GM19328 (cell line): ENCODE measurements around the gene CRISP3.
"Not testable (repeated sequence)": the region's sequence is repeated elsewhere in the genome, so short reads cannot be mapped to it uniquely, and the experiment has no call there.

Experiments used
- ATAC-seq: cut with Tn5 transposase; IDR thresholded peaks from one replicate; pipeline ENCODE4 v1.9.1; 2021; ENCODE audit warnings: mild to moderate bottlenecking, moderate library complexity; ENCODE audit not compliant: unreplicated experiment

CRISP3 gene, protein sequence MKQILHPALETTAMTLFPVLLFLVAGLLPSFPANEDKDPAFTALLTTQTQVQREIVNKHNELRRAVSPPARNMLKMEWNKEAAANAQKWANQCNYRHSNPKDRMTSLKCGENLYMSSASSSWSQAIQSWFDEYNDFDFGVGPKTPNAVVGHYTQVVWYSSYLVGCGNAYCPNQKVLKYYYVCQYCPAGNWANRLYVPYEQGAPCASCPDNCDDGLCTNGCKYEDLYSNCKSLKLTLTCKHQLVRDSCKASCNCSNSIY

GRCh38 chr6:49744259-49744658 is at the start of gene CRISP3:
CRISP3 (minus strand) TSS chr6:49744388; CDS start chr6:49744367, 21 bp downstream.
- no peak for ATAC-seq

DNA sequence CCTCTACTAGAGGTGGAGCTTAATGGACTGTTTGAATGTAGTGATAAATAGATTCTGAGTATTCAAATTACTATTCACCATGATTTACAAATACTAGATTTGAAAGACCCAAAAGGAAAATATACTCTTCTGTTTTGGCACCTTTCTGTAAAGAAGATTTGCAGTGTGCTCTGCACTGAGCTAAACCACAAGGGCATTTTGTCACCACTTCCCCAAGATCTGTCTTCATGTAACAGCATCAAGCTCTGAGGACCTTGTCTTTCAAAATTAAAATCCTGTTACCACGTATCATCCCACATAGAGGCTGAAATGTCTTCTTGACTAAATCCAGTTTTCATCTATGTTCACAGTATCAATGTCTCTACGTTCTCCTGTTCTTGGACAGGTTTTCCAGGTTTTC is 46.2 kb upstream of the CRISP3 start:
- no peak for ATAC-seq

DNA sequence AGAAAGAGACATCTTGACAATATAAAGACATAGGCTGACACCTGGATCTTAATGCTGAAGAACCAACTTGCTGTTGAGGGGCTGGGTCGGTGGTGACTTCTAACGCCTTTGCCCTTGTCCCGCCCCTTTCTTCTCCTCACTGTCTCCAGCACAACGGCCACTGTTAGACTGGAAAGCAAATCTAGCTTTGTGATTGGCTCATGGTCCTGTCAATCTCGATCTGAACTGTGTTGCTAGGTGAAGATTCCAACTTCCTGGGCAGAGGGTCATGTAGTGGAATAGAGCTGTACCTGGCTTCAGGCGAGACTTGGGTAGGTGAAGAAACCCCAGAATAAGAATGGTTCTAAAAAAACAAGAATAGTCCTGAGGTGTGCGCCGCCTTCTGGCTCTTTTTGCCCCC is 43.0 kb upstream of the CRISP3 start, which contains the start of gene PGK2:
TSS of gene PGK2 (minus strand) at position 110 of the 400 bp plus-strand sequence. CDS start at position 12, 98 bp downstream.
- ATAC-seq, result no peak

GRCh38 chr6:49784272-49784671 is 40.1 kb upstream of the CRISP3 start:
- no peak for ATAC-seq

- ATAC-seq, result no peak
These were observed 38.5 kb upstream of the CRISP3 start for GRCh38 chr6:49782725-49783124.

- no peak for ATAC-seq
These were observed 38.1 kb upstream of the CRISP3 start for GRCh38 chr6:49782293-49782692.

- no peak for ATAC-seq
These were observed 32.3 kb upstream of the CRISP3 start for GRCh38 chr6:49776444-49776843.

GRCh38 chr6:49775043-49775442 is 30.9 kb upstream of the CRISP3 start:
- no peak for ATAC-seq

- no peak for ATAC-seq
These were observed 28.1 kb upstream of the CRISP3 start for GRCh38 chr6:49772285-49772684.

- no peak for ATAC-seq
These were observed 22.6 kb upstream of the CRISP3 start for GRCh38 chr6:49766762-49767161.

DNA sequence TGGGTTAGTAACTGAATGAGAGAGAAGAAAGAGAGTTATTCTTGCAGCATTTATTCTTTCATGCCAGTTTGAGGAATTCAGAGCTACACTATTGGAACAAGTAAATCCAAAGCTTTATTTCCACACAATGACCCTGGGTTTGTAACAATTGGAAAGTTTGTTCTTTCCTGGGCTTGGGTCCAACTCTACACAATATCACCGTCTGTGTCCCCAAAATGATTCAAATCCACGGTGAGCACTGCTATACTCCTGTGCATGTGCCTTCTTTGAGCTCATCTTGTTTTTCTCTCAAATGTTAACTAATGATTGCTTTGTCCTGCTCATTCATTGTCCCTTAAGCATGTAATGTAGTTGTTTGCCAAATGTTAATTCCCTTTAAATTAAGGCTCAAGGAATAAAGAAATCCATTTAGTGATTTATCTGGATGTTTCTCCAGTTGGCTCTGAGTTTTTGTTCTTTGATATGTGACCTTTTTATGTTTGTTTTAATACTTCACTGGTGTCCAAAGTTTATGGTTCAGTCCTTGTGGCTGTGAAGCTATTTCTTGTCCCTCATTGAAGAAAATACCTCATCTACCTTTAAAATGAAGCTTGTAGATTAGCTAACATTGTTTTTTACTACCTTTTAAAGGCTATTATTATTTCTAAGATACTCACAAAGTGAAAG is 20.5 kb upstream of the CRISP3 start:
- no peak for ATAC-seq

DNA sequence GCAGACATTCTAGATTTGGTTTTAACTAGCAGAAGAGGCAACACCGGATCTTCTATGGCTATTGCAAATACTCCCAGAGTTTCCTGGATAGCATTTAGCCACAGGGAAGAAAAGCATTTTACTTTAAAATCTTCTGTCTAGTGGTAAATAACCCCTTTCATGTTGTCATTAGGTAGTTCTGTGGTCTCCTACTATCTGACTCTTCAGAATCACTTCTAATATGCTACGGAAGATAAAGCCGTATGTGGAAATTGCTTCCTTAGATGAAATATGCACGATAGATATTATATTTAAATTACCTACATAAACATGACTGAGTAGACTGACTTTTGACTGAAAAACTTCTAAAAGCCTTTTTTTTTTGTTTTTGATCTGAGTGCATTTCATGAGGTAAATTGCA is 759 bp downstream of the CRISP3 start:
- ATAC-seq, result no peak

- ATAC-seq, result no peak
These were observed 4.8 kb downstream of the CRISP3 start for GRCh38 chr6:49739423-49739822.

GRCh38 chr6:49736017-49736508 is 8.1 kb downstream of the CRISP3 start:
- ATAC-seq, result no peak

DNA sequence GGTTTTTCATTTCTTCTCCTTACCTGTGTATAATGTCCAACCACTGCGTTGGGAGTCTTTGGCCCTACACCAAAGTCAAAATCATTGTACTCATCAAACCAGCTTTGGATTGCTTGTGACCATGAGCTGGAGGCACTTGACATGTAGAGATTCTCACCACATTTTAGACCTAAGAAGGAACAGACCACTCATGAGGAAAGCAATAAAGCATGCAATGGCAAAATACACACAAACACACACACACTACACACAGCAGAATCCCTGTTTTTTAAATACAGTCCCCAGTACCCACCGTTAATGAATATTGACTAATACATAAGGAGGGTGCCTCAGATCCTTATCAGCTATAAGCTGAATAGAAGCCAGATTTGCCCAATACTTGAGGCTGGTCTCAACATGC is 10.5 kb downstream of the CRISP3 start:
- no peak for ATAC-seq

DNA sequence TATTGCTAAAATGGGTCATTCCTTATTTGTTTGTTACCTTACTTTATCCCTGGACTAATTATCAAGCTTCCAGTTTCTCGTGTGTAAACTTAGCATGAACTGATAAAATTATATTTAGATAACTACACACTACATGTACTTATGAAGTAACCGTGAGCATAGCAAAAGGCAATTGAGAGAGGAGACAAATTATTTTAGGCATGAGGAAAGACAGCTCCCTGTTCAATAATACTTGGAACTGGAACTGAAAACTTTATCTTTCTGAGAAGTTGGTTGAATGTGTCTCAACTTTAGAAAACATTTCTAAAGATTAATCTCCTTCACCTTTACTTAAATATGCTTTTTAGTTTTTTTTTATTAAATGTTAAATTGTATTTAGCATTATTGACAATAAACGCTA is 11.4 kb downstream of the CRISP3 start:
- no peak for ATAC-seq

- ATAC-seq, result no peak
These were observed 13.9 kb downstream of the CRISP3 start for GRCh38 chr6:49730251-49730650.

- ATAC-seq, result not testable (repeated sequence)
These were observed 20.3 kb downstream of the CRISP3 start for GRCh38 chr6:49723917-49724316.

- no peak for ATAC-seq
These were observed 22.9 kb downstream of the CRISP3 start for GRCh38 chr6:49721297-49721696.

DNA sequence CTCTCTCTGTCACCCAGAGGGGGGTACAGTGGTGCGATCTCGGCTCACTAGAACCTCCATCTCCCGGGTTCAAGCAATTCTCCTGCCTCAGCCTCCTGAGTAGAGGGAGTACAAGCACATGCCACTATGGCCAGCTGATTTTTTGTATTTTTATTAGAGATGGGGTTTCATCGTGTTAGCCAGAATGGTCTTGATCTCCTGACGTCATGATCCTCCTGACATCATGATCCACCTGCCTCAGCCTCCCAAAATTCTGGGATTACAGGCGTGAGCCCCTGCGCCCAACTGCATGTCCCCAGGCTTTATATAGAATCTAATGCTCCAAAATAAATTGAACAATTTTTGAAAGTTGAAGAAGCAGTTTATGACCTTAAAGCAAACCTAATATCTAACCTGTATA is 23.8 kb downstream of the CRISP3 start:
- no peak for ATAC-seq

DNA sequence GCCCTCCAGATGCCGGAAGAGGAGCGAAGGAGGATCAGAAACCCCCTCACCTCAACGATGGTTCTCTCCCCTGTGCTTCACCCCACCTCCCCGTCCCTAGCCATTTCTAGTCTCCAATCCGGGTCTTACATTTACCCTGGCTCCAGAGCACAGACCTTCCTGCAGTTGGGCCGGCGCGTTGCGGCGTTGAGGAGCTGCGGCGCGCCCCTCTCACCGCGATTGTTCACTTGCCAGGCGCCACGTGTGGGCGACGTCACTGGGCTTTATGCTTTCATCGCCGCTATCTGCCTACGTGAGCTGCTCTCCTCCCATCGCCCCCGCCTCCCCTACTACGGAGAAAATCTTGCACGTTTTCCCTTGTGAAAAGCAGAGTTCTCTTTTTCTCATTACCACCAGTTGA is 30.8 kb downstream of the CRISP3 start, which contains the start of gene CRISP2:
TSS of gene CRISP2 (minus strand) at position 198 of the 400 bp plus-strand sequence. CDS start 4,347 bp downstream, outside the sequence.
- ATAC-seq, result no peak

DNA sequence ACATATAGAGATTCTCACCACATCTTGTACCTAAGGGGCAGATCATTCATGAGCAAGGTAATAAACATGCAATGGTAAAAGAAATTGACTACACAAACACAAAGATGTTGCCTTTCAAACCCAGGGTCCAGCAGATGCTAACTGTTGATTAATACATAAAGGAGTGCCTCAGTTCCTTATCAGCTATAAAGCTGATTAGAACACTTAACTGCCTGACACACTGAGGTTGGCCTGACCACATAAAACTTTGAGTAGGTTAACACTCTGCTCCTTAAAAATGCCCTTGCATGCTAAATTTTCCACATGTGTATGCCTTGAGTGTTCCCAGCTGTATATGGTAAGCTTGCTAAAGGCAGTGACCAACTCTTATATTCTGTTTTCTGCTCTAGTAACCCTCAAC is 45.7 kb downstream of the CRISP3 start:
- ATAC-seq, result no peak
